Measurements from ENCODE around the gene PHC2.

The PHC2 gene

GRCh38 chr1:33430692-33431593, at the start of gene PHC2:
TSS of gene PHC2 (minus strand) at chr1:33431095. CDS start at chr1:33375539, 55,556 bp downstream.
- peak; percentile 97 for DNase-seq

- no peak for DNase-seq
These were observed 46.6 kb upstream of the PHC2 start for GRCh38 chr1:33477451-33477850.

GRCh38 chr1:33473900-33474299, 43.0 kb upstream of the PHC2 start:
- DNase-seq: no peak

GRCh38 chr1:33472269-33472980, 41.5 kb upstream of the PHC2 start, which contains the start of gene ZSCAN20:
TSS of gene ZSCAN20 (plus strand) at chr1:33472645. CDS start at chr1:33479289, 6,644 bp downstream.
- DNase-seq: peak; percentile 99

- DNase-seq: no peak
These were observed 40.5 kb upstream of the PHC2 start for GRCh38 chr1:33471416-33471815.

GRCh38 chr1:33470495-33471012, 39.7 kb upstream of the PHC2 start:
- peak; percentile 91 for DNase-seq

GRCh38 chr1:33469691-33470090, 38.8 kb upstream of the PHC2 start:
- no peak for DNase-seq

GRCh38 chr1:33468967-33469366, 38.1 kb upstream of the PHC2 start:
- no peak for DNase-seq

GRCh38 chr1:33468531-33468930, 37.6 kb upstream of the PHC2 start:
- DNase-seq: no peak

GRCh38 chr1:33468011-33468410, 37.1 kb upstream of the PHC2 start:
- no peak for DNase-seq

GRCh38 chr1:33466159-33466558, 35.3 kb upstream of the PHC2 start:
- DNase-seq: no peak

- no peak for DNase-seq
These were observed 34.4 kb upstream of the PHC2 start for GRCh38 chr1:33465316-33465715.

- no peak for DNase-seq
These were observed 33.7 kb upstream of the PHC2 start for GRCh38 chr1:33464552-33464951.

GRCh38 chr1:33462405-33463164, 31.7 kb upstream of the PHC2 start:
- DNase-seq: no peak

- DNase-seq: peak; percentile 50
These were observed 30.2 kb upstream of the PHC2 start for GRCh38 chr1:33460947-33461629.

- DNase-seq: no peak
These were observed 29.2 kb upstream of the PHC2 start for GRCh38 chr1:33460144-33460543.

- DNase-seq: no peak
These were observed 28.8 kb upstream of the PHC2 start for GRCh38 chr1:33459691-33460090.

GRCh38 chr1:33456502-33456886, 25.6 kb upstream of the PHC2 start:
- DNase-seq: no peak

GRCh38 chr1:33455539-33456501, 24.9 kb upstream of the PHC2 start:
- peak; percentile 73 for DNase-seq

- no peak for DNase-seq
These were observed 23.9 kb upstream of the PHC2 start for GRCh38 chr1:33454646-33455282.

GRCh38 chr1:33446590-33446989, 15.7 kb upstream of the PHC2 start:
- DNase-seq: no peak
